HG03432 (cell line): ENCODE data around the gene TES.
A peak's percentile ranks its signal among the peaks of the same experiment; 100 is the strongest.

ENCODE experiments used
- ATAC-seq: cut with Tn5 transposase; IDR thresholded peaks from one replicate; pipeline ENCODE4 v1.9.1; 2021; ENCODE audit warnings: mild to moderate bottlenecking, moderate library complexity; ENCODE audit not compliant: unreplicated experiment

Gene TES

DNA sequence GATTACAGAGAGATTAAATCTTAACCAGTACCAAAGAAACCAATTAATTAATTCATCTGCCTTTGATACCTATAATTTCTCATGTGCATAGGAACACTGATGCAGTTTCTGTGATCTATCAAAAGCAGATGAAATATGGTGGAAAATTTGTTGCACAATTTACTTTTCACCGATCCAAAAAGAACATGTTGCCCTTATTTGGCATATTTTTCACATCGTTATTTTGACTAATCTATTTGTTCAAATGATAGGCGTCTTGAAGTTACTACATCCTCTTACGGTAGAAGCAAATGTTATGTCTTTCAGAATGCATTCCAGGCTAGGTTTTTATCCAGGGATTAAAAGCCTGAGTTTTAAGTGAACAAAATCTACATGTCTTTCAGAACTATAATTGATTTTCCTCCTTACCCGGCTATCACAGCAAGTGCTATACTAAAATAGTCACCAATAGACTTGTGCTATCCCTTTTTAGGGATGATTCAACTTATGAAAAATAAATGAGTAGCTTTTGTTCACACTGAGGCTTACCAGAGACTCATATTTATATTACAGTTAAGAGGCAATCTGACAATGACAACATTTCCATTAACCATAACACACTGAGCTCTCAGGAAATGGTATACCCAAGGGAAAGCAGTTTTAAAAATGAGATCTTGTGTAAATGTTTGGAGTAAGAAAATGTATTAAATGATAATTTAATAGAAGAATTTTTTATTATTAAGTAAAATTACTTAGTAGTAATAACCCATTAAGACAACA is 16.8 kb upstream of the TES start:
- ATAC-seq = no peak

DNA sequence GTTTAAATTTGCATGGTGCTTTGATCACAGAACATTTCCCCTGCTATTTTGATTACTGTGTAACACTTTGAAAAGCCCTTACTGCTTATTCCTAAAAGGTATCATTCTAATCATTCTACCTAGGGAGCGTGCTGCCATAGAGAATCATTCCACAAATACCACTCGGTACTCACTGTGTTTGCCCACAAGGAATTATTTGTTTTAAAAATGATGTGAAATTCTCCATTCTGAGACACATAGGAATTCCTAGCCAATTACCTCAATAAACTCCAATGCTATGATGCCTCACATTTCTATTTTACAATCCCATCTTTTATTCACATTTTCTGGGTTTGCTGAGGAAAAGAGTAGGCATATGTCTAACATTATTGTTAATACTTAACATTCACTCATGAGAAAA is 16.2 kb upstream of the TES start:
- ATAC-seq = no peak

DNA sequence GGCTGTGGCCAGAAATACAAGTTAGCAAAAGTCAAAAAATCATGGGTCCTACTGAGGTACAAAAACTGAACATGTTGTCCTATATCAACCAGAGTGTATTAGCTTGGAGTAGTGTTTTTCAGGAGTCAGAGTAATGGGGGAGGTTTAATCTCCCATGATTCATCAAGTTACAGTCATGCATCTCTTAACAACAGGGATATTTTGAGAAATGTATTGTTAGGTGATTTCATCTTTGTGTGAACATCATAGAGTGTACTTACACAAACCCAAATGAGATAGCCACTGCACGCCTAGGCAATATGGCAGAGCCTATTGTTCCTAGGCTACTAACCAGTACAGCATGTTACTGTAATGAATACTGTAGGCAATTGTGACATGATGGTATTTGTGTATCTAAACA is 14.9 kb upstream of the TES start:
- no peak for ATAC-seq

DNA sequence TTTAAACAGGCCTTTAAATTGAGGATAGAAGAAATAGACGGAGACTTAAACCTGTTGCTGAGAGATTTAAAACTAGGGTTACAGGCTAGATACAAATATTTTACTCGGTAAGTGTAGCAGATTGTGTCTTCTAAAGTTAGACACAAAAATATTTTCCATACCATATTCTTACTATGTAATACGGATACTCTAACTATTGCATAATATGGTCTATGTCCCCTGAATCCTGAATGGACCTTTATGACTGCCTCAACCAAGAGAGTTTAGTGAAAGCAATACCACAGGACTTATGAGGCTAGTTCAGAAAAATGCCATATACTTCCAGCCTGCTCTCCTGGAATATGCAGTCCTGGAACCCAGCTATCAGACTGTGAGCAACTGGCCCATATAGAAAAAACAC is 13.4 kb upstream of the TES start:
- no peak for ATAC-seq

DNA sequence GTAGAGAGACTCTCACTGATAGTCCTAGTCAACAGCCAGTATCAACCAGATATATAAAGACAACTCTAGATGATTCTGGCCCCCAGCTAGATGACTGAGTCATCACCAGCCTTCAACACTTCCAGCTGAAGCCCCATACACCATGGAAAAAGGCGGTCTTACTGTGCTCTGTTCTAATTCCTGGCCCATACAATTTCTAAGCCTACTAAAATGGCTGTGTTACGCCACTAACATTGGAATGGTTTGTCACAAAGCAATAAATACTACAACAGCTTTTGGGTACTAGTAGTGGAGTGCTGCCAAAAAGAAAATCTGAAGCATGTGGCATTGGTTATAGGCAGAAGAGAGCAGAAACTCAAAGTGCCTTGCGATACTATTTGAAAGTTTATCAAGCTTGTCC is 13.0 kb upstream of the TES start:
- ATAC-seq = no peak

DNA sequence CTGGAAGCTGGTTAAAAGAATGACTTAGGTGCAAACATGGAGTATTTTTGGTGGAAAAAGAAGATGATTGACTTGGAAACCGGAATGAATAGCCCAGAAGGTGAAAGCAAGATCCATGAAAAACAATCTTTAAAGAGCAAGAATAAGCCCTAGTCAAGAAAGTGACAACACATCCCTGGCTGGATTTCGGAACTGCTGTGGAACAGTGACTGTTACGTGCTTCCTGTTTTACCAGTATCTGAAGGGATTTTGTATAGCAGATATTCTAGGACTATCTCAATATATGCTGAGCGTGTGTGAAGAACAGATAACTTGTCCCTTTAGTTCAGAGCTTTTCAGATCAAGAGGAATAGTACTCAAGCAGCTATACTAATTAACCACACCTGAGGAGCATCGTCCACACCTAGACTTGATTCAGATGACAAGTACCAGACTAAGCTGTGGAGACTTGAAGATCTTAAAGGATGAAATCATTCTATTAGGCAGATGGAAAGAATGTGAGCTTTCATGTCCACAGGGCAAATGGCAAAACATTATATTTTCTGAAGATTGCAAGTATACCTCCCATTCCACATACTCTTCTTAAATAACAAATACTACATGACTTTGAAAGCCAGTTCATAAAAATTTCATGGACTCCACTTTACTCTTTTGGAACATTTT is 11.5 kb upstream of the TES start:
- ATAC-seq = no peak

DNA sequence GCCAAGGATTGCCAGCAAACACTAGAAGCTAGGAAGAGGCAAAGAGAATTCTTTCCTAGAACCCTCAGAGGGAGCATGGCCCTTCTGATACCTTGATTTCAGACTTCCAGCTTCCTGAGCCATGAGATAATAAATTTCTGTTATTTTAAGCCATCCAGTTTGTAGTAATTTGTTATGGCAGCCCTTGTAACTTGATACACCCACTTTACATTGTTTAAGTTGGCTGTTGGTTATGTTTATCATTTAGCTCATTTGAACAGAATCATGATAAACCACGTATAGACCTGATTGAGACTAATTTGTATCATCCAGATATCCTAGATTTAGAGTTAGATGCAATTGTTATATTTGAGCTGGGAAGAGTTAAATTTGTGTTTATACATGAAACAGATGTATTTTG is 9.4 kb upstream of the TES start:
- no peak for ATAC-seq

DNA sequence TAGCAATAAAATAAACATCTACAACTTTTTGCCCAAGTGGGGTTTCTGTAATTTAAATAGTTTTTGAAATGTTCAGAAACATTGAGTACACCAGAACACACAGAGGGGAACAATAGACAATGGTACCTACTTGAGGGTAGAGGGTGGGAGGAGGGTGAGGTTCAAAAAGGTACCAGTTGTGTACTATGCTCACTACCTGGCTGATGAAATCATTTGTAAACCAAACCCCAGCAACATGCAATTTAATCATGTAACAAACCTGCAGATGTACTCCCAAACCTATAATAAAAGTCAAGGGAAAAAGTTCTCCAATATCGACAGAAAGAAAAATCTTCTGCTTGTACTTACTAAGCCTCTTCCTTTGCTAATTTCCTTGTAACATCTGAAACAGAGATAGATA is 4.2 kb upstream of the TES start:
- no peak for ATAC-seq

DNA sequence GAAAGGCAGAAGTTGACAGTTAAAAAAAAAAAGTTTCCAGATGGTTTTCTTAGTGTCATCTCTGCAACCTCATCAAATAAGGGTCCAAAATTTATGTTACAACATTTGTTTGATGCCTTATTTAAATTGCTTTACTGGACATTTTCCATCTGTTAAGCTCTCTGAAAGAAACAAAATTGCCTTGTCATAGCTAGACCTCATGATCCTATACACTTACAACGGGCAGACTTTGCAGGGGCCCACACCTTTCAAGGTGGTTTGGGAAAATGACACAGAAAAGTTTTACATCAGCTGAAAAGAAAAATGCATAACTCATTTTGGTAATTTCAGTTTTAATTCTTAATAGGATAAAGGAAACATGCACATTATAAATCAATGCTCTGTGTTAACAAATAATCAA is 1.4 kb upstream of the TES start:
- ATAC-seq = no peak

DNA sequence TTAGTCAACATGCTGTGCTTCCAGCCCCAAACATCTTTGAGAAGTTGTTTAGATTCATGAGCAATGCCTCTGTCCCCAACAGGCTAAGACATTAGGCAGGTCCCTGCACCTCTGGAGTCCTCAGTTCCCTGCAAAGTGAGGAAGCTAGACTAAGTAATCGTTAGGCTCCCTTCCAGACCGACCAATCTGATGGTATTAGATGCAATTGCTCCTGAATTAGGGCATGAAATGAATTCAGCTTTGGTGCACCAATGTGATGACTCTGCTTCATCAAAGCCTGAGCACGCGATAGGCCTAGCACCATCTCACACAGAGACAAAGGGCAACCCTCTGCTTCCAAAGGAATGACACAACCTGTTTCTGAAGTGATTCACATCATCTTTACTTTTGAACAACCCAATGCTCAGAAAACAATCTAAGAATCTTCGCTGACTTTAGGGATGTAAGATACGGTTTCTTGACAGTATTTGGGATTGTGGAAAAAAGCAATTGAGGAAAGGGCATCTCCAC is 723 bp upstream of the TES start:
- ATAC-seq = no peak

DNA sequence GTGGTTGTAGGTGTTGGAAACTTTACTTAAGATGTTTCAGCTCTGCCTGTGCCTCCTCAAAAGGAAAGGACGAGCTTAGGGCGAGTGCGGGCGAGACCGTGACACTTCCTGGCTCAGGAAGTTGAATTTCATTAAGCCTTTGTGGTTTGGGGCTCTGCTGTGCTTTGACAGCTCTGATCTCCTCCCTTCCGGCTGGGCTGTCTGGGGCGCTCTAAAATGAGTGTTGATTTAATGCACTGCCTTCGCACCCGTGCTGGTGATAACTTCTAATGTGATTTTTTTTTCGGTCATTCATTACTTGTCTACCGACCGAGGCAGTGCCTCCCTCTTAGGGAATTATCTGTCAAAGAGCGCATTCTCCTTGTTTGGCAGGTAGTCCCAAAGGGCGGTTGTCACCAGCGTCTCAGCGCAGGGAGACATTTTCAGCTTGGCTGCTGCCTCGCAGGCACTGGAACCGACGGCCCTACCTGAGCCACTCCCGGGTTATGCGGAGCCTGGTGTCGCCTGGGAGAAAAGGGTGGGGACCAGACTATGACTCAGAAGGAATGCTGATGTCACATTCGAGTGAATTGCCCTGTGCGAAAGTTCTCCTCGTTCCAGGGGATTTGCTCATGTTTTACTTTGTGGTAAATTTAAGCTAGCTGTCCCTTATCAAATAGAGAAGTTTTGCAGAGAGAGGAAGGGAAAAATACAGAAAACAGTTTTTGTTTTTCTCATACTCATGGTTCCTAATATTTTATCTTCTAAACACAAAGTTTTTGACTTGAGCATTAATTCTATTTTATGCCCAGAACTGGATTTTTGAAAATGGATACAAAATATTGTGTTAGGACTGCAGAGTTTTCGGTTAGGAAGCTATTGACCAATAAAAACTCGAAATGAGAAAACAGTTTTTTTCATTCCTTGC is 920 bp downstream of the TES start:
- peak; percentile 80 for ATAC-seq

DNA sequence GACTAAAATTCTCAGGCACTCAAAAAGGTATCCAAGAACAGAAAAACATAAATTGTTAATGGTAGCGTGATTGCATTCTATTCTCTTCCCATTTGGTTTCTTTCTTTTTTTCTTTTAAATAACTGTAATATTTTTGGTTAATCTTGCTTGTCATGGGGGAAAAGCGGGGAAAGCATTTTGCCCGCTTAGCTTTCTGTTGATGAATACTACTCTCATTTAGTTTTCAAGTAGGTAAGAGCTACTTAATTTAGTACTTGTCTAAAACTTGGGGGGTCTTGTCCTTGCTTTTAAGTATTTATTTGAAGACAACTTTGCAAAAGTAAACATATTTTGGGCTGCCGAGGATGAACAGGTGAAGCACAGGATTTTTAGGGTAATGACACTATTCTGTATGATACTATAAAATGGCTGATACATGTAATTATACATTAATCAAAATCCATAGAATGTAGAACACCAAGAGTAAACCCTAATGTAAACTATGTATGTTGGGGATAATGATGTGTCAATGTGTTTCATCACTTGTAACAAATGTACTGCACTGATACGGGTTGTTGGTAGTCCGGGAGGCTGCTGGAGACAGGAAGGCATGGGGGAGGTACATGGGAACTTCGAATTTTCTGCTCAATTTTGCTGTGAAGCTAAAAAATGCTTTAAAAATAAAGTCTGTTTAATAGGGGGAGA is 1.7 kb downstream of the TES start:
- ATAC-seq = no peak

DNA sequence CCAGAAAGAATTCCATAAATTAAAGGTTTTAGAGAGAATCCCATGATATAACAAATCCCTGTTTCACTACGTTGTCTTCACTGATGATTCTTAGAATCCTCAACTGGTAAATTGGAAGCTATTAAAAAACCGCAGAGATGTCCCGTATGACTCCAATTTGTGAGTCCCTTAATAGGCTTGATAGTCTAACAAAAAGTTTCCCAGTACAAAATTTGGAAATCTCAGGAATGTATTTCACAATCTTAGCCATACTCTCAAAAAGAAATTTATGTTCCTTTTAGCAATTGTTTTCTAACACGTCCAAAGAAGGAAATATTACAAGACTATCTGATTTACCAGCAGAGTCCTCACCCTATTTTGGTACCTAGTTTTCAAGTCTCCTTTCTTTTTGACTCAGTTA is 2.5 kb downstream of the TES start:
- no peak for ATAC-seq

DNA sequence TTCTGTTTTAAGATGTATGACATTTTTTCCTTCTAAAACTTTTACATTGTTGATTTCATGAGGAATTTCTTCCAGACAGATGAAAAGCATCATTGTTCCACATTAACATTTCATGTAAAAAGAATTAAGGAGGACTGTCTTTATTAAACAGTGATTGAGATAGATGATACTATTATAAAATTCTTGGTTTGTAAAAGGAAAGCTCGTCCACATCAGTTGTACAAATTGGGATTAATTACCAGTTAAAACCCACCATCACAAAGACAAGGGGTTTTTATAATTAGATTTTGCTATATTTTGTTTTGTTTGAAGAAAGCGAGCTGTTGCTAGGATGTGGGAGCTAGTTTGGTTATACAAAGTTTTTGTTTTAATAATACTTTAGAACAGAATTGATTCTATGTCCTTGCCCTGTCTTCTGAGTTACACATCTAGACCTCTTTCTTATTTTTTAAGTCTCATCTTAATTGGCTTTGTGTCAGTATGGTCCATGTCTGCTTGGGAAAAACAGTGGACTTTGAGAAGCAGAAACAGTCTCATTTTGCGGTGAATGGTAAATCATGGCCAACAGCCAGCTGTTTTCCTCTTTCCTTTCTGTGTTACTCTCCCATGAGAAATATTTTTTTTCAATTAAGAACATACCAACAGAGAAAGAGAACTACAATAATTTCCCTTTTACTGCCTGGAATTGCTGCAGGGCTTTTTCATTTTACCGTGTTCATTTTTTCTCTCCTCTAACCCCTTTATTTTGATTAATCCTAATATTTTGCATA is 3.2 kb downstream of the TES start:
- ATAC-seq = no peak

DNA sequence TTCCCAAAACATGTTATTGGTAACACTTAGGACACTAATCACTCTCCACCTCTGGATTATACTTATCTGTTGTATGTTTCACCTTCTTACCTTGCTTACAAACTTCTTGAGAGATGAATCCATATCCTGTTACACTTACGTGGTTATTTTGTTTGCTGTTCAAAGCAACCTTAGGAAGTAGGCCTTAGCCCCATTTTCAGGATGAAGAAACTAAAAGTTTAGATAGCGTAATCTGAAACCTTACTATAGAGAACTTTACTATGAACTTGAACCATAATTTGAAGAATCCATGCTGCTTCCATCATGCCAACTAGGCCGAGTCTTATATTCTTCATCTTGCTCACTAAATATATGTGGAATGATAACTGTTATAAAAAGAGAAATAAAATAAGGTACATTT is 4.6 kb downstream of the TES start:
- no peak for ATAC-seq

DNA sequence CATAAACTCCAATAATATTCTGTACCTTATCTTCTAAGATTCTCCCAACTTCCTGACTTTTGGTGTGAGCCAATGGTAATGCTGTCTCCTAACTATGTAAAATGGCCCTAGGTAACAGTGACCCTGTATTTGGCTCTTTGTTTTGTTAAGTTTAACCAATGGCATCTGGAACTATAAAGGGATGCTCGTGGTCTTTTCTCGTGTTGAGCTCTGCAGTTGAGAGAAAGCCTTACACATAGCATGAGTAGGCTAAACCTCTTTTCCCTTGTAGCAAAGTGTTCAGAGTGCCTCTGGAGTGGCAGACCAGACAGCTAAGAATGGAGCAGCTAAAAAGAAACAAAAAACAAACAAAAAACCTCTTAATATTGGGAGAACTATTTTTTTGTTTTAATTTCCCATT is 5.2 kb downstream of the TES start:
- ATAC-seq = no peak

DNA sequence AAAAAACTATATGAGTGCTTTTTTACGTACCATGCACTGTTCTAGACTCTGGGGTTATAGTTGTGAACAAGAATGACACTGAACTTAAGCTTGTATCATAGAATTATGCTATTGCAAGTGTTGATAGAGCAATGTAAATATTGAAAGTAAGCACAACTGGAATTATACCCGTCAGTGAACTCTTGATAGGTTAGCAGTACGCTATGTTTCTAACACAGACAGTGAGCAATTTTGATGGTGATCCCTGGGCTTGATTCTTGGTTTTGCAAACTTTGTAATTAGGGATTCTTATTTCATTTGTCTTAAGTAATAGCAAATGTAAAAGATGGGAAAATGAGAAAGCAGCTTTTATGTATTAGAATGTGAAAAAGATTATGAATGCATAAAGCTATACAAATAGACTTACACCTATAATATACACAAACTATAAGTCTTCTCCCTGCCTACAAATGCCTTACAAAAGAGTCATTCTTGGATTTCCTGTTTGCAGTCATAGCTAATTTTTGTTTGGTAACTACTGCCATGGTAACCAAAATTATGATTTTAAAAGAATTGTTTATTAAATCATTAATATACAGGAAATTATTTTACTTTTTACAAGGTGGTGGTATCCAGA is 6.7 kb downstream of the TES start:
- no peak for ATAC-seq

DNA sequence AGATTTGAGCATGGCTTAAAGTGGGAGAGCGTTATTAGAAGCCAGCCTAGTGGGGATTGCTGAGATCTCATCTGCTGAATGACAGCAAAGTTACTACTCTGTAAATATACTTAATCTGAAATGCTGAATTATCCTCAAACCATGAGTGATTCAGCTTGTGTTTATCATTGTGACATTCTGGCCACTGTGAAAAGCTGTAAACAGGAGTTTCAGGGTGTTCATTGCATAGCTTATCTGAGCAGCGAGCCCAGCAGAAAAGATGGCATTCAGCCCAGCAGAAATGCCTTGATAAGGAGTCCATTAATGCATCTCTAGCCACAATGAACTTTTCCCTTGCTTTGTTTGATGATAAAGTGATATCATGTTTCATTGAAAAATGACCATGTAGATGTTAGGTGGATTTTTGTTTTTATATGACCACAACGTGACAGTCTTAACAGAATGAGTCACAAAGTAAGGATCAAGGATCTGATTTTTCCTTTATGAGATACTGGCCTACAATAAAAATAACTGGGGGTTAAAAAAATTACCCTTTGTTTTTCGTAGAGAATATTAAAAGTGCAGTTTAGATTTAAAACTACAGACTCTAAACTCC is 7.8 kb downstream of the TES start:
- no peak for ATAC-seq

DNA sequence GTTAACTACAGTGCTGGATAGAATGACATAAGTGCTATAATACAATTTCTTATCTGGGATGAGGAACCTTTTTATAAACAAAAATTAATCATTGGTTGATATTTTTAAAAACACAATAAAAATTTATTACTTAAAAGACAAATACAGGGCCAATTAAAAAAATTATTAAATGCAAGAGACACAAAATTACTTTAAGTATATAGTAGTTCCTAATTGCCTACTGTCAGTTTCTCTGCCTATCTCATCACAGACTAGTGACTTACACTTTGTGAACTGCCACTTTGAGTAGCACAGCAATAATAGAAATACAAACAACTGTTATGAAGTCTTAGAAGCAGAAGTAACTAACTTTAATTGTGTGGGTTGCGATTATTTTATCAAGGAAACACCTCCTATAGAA is 8.4 kb downstream of the TES start:
- no peak for ATAC-seq
